ENCODE data around the gene PITPNM1.

The PITPNM1 gene

GRCh38 chr11:67535561-67535960 lies 30.4 kb upstream of the PITPNM1 start:
- H3K9me2 ChIP-seq (replicated peaks; ENCODE audit: insufficient read depth, low read length): no peaks in the 10 kb centered on the region
- TF ChIP-seq EZH2phosphoT487 (conservative IDR thresholded peaks at IDR 0.05; ENCODE audit: low read length): no peak
- TF ChIP-seq, protein P1, sequence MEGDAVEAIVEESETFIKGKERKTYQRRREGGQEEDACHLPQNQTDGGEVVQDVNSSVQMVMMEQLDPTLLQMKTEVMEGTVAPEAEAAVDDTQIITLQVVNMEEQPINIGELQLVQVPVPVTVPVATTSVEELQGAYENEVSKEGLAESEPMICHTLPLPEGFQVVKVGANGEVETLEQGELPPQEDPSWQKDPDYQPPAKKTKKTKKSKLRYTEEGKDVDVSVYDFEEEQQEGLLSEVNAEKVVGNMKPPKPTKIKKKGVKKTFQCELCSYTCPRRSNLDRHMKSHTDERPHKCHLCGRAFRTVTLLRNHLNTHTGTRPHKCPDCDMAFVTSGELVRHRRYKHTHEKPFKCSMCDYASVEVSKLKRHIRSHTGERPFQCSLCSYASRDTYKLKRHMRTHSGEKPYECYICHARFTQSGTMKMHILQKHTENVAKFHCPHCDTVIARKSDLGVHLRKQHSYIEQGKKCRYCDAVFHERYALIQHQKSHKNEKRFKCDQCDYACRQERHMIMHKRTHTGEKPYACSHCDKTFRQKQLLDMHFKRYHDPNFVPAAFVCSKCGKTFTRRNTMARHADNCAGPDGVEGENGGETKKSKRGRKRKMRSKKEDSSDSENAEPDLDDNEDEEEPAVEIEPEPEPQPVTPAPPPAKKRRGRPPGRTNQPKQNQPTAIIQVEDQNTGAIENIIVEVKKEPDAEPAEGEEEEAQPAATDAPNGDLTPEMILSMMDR (IDR thresholded peaks at IDR 0.05; ENCODE audit: insufficient read depth, low read length, poor library complexity, severe bottlenecking): no peak

GRCh38 chr11:67534070-67534679 lies 29.0 kb upstream of the PITPNM1 start:
- no peak for TF ChIP-seq EZH2phosphoT487 (conservative IDR thresholded peaks at IDR 0.05; ENCODE audit: low read length)
- TF ChIP-seq, protein P1 (IDR thresholded peaks at IDR 0.05; ENCODE audit: insufficient read depth, low read length, poor library complexity, severe bottlenecking): no peak
- no peaks in the 10 kb centered on the region for H3F3A ChIP-seq (ENCODE audit: insufficient read depth)
- no peaks in the 10 kb centered on the region for H3K9me2 ChIP-seq (replicated peaks; ENCODE audit: insufficient read depth, low read length)
- peaks cover 24% of the 10 kb centered on the region for H3K9me3 ChIP-seq (ENCODE audit: insufficient read depth, low read length)
- H3K4me3 ChIP-seq (ENCODE audit: insufficient read depth, low read length, poor library complexity, severe bottlenecking): no peak overlapping the region
- H3K79me2 ChIP-seq (ENCODE audit: insufficient read depth, low read length): no peaks in the 10 kb centered on the region
- H3K36me3 ChIP-seq (ENCODE audit: low read length): no peaks in the 10 kb centered on the region
- no peak overlapping the region for H3K27ac ChIP-seq (ENCODE audit: low read depth, low read length)
- no peaks in the 10 kb centered on the region for H3K27me3 ChIP-seq (ENCODE audit: low read length)
- H3K9ac ChIP-seq (ENCODE audit: low read length): no peak overlapping the region
- no peaks in the 10 kb centered on the region for H4K20me1 ChIP-seq (ENCODE audit: low read depth, low read length)
- no peak overlapping the region for H3K4me2 ChIP-seq (ENCODE audit: low read depth, low read length, poor library complexity, severe bottlenecking)
- no peak overlapping the region for H2AFZ ChIP-seq (ENCODE audit: low read depth, low read length, severe bottlenecking)

More at GRCh38 chr11:67535561-67535960, 30.4 kb upstream of the PITPNM1 start:
- Histone ChIP-seq H3K4me2 (ENCODE audit: low read depth, low read length, poor library complexity, severe bottlenecking) (no peak overlapping the region), H3K27me3 (ENCODE audit: low read length) (no peaks in the 10 kb centered on the region), H3K36me3 (ENCODE audit: low read length) (no peaks in the 10 kb centered on the region), H3F3A (ENCODE audit: insufficient read depth) (no peaks in the 10 kb centered on the region), H3K4me3 (ENCODE audit: insufficient read depth, low read length, poor library complexity, severe bottlenecking) (no peak overlapping the region), H2AFZ (ENCODE audit: low read depth, low read length, severe bottlenecking) (no peak overlapping the region), H3K9ac (ENCODE audit: low read length) (no peak overlapping the region), H4K20me1 (ENCODE audit: low read depth, low read length) (no peaks in the 10 kb centered on the region), H3K27ac (ENCODE audit: low read depth, low read length) (no peak overlapping the region), H3K9me3 (ENCODE audit: insufficient read depth, low read length) (peaks cover 24% of the 10 kb centered on the region), H3K79me2 (ENCODE audit: insufficient read depth, low read length) (no peaks in the 10 kb centered on the region)

- Histone ChIP-seq H3K9me3 (ENCODE audit: insufficient read depth, low read length) (peaks cover 24% of the 10 kb centered on the region), H3K27me3 (ENCODE audit: low read length) (no peaks in the 10 kb centered on the region)
Measured at GRCh38 chr11:67532889-67533288, 27.7 kb upstream of the PITPNM1 start.

More at GRCh38 chr11:67532889-67533288, 27.7 kb upstream of the PITPNM1 start:
- Histone ChIP-seq H3F3A (ENCODE audit: insufficient read depth) (no peaks in the 10 kb centered on the region), H3K27ac (ENCODE audit: low read depth, low read length) (no peak overlapping the region), H2AFZ (ENCODE audit: low read depth, low read length, severe bottlenecking) (no peak overlapping the region), H3K36me3 (ENCODE audit: low read length) (no peaks in the 10 kb centered on the region), H3K4me2 (ENCODE audit: low read depth, low read length, poor library complexity, severe bottlenecking) (no peak overlapping the region), H3K79me2 (ENCODE audit: insufficient read depth, low read length) (no peaks in the 10 kb centered on the region), H4K20me1 (ENCODE audit: low read depth, low read length) (no peaks in the 10 kb centered on the region), H3K9me2 (replicated peaks; ENCODE audit: insufficient read depth, low read length) (no peaks in the 10 kb centered on the region), H3K9ac (ENCODE audit: low read length) (no peak overlapping the region), H3K4me3 (ENCODE audit: insufficient read depth, low read length, poor library complexity, severe bottlenecking) (no peak overlapping the region)
- TF ChIP-seq, protein P1 (IDR thresholded peaks at IDR 0.05; ENCODE audit: insufficient read depth, low read length, poor library complexity, severe bottlenecking): no peak
- no peak for TF ChIP-seq EZH2phosphoT487 (conservative IDR thresholded peaks at IDR 0.05; ENCODE audit: low read length)

Data from SU-DHL-6 (cell line).